ENCODE data around the gene SORL1. TPM values are rescaled to one million over a fixed set of nuclear protein-coding genes. Genes with fewer than 3 reads are reported as not detected.

SORL1 gene
- total RNA-seq, 4 donors from 2014 or later: 7.3 to 18.8 (median 12.3) TPM

DNA sequence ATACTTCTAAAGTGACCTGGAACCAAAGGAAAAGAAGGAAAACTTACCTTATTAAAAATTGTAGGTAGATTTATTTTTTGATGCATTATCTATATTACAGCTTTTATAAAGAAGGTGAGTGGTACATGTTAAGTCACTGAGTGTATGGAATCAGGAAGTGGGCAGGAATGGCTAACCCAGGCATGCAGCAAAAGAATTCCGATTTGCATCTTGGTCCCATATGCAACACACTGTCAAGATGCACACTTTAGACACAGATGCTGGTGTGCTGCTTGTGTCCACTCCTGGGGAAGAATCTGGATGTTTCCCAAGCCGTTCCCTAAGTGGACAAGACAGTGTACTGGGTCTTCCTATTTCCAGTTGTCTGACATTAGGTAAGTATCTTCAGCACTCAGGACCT is 100.5 kb downstream of the SORL1 start:
- no peak overlapping the region for H3K4me3 ChIP-seq
- no peaks in the 10 kb centered on the region for H3K36me3 ChIP-seq
- no peaks in the 10 kb centered on the region for H3K4me1 ChIP-seq
- no peak for TF ChIP-seq POLR2A (IDR thresholded peaks at IDR 0.05)
- TF ChIP-seq, protein P1, sequence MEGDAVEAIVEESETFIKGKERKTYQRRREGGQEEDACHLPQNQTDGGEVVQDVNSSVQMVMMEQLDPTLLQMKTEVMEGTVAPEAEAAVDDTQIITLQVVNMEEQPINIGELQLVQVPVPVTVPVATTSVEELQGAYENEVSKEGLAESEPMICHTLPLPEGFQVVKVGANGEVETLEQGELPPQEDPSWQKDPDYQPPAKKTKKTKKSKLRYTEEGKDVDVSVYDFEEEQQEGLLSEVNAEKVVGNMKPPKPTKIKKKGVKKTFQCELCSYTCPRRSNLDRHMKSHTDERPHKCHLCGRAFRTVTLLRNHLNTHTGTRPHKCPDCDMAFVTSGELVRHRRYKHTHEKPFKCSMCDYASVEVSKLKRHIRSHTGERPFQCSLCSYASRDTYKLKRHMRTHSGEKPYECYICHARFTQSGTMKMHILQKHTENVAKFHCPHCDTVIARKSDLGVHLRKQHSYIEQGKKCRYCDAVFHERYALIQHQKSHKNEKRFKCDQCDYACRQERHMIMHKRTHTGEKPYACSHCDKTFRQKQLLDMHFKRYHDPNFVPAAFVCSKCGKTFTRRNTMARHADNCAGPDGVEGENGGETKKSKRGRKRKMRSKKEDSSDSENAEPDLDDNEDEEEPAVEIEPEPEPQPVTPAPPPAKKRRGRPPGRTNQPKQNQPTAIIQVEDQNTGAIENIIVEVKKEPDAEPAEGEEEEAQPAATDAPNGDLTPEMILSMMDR (IDR thresholded peaks at IDR 0.05): no peak
- TF ChIP-seq EP300 (IDR thresholded peaks at IDR 0.05): no peak
- DNase-seq (ENCODE audit: low spot score in 2 of 2): no peak
- H3K27me3 ChIP-seq: no peaks in the 10 kb centered on the region
- H3K9me3 ChIP-seq: no peaks in the 10 kb centered on the region
- no peak overlapping the region for H3K27ac ChIP-seq
- WGBS, 2 donors: 86 to 96% methylated on average over 2 of the region's 2 CpGs

DNA sequence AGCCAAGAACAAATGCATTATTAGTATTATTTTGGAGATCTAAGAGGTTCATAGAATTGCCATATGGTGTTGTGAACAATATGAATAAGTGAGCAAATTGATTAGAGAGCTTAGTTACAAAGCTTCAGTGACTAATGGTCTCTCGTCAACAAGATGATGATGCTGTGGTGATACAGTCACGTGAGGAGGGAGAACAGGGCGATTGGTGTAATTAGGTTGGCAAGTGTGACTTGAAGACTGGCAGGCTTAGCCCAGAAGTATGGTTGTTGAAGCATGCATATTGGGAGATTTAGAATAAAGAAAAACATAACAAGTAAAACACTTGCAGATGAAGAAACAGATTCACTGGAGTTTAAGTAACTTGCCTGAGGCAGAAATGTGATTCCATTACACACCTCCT is 101.3 kb downstream of the SORL1 start:
- WGBS, 2 donors: 70 to 76% methylated on average over 3 of the region's 3 CpGs
- TF ChIP-seq POLR2A (IDR thresholded peaks at IDR 0.05): no peak
- H3K27me3 ChIP-seq: no peaks in the 10 kb centered on the region

DNA sequence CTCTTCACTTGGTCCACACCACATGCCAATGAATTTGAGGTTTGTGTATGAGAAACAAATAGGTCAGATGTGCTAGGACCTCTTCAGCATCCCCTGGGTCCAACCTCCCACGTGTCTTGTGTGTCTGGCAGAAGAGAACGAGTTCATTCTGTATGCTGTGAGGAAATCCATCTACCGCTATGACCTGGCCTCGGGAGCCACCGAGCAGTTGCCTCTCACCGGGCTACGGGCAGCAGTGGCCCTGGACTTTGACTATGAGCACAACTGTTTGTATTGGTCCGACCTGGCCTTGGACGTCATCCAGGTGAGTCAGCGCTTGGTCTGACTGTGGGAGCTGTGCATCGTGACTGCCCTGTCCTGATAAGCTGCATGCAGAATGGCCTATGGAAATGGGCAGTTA is 101.7 kb downstream of the SORL1 start:
- Histone ChIP-seq H3K27me3 (no peaks in the 10 kb centered on the region), H3K36me3 (no peaks in the 10 kb centered on the region), H3K4me3 (no peak overlapping the region), H3K9me3 (no peaks in the 10 kb centered on the region), H3K27ac (no peak overlapping the region), H3K4me1 (no peaks in the 10 kb centered on the region)
- 74 to 81% methylated on average over 11 of the region's 11 CpGs for WGBS, 2 donors
- no peak for DNase-seq (ENCODE audit: low spot score in 2 of 2)
- TF ChIP-seq EP300 (IDR thresholded peaks at IDR 0.05) (no peak), POLR2A (IDR thresholded peaks at IDR 0.05) (no peak)
- TF ChIP-seq, protein P1 (IDR thresholded peaks at IDR 0.05): no peak

More for the DNA sequence above, 101.3 kb downstream of the SORL1 start:
- H3K27ac ChIP-seq: no peak overlapping the region
- H3K9me3 ChIP-seq: no peaks in the 10 kb centered on the region
- H3K36me3 ChIP-seq: no peaks in the 10 kb centered on the region
- H3K4me3 ChIP-seq: no peak overlapping the region
- DNase-seq (ENCODE audit: low spot score in 2 of 2): no peak
- H3K4me1 ChIP-seq: no peaks in the 10 kb centered on the region

DNA sequence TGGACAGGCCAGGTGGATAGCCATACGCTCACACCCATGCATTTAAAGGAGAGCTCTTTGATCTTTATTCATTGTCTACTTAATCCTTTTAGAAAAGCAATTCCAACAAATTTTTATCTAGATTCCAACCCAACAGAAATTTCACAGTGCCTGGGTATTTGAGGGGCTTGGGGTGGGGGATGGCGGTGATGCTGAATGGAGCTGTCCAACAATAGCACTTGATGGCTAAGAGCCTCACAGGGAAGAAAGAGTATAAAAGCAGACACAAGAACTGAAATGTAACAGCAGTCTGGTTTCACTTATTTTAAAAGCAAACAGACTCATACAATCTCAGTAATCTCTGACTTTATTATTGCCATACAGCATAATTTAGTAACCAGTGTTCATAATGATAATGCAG is 102.4 kb downstream of the SORL1 start:
- H3K36me3 ChIP-seq: no peaks in the 10 kb centered on the region
- no peak for TF ChIP-seq EP300 (IDR thresholded peaks at IDR 0.05)
- no peak for TF ChIP-seq POLR2A (IDR thresholded peaks at IDR 0.05)
- TF ChIP-seq, protein P1 (IDR thresholded peaks at IDR 0.05): no peak
- no peak for DNase-seq (ENCODE audit: low spot score in 2 of 2)
- no peak overlapping the region for H3K4me3 ChIP-seq
- H3K4me1 ChIP-seq: no peaks in the 10 kb centered on the region
- 73 to 76% methylated on average over 2 of the region's 2 CpGs for WGBS, 2 donors
- H3K9me3 ChIP-seq: no peaks in the 10 kb centered on the region
- H3K27ac ChIP-seq: no peak overlapping the region
- H3K27me3 ChIP-seq: no peaks in the 10 kb centered on the region

GRCh38 chr11:121555121-121555520 is 103.0 kb downstream of the SORL1 start:
- WGBS, 2 donors: 20 to 31% methylated on average over 5 of the region's 5 CpGs
- TF ChIP-seq POLR2A (IDR thresholded peaks at IDR 0.05): no peak
- TF ChIP-seq, protein P1 (IDR thresholded peaks at IDR 0.05): no peak
- TF ChIP-seq EP300 (IDR thresholded peaks at IDR 0.05): no peak
- no peaks in the 10 kb centered on the region for H3K9me3 ChIP-seq
- H3K4me1 ChIP-seq: no peaks in the 10 kb centered on the region
- H3K27ac ChIP-seq: no peak overlapping the region
- H3K27me3 ChIP-seq: no peaks in the 10 kb centered on the region
- no peak for DNase-seq (ENCODE audit: low spot score in 2 of 2)
- no peaks in the 10 kb centered on the region for H3K36me3 ChIP-seq
- no peak overlapping the region for H3K4me3 ChIP-seq

GRCh38 chr11:121556937-121557336 is 104.8 kb downstream of the SORL1 start:
- Histone ChIP-seq H3K4me3 (no peak overlapping the region), H3K36me3 (no peaks in the 10 kb centered on the region), H3K4me1 (no peaks in the 10 kb centered on the region), H3K9me3 (no peaks in the 10 kb centered on the region), H3K27me3 (no peaks in the 10 kb centered on the region), H3K27ac (no peak overlapping the region)
- no peak for DNase-seq (ENCODE audit: low spot score in 2 of 2)
- 95 to 97% methylated on average over 7 of the region's 7 CpGs for WGBS, 2 donors
- TF ChIP-seq, protein P1 (IDR thresholded peaks at IDR 0.05): no peak
- TF ChIP-seq EP300 (IDR thresholded peaks at IDR 0.05) (no peak), POLR2A (IDR thresholded peaks at IDR 0.05) (no peak)
